ENCODE data around the gene SLITRK2. TPM values are rescaled to one million over a fixed set of nuclear protein-coding genes. Genes with fewer than 3 reads are reported as not detected.

The SLITRK2 gene
- total RNA-seq = 0.16 TPM in 1 of 2 replicates, not detected in the other

GRCh38 chrX:145817331-145818185 lies at the start of gene SLITRK2:
Gene SLITRK2 (plus strand): TSS chrX:145817829. CDS start chrX:145822426, 4,597 bp downstream.

